IMR-90 (cell line): ENCODE data around the gene TAF6L. TPM values are rescaled to one million over a fixed set of nuclear protein-coding genes. Genes with fewer than 3 reads are reported as not detected.
A peak's percentile ranks its signal among the peaks of the same experiment; 100 is the strongest.

Experiments
- ATAC-seq: fragments of 200-7000 bp; cut with Tn5 transposase; 2 replicates; pipeline ENCODE4 v1.9.1; 2020; ENCODE audit warnings: low read depth, mild to moderate bottlenecking, moderate library complexity
- BruUV-seq: library from RNA; stranded (reverse); fragments of 400-500 nt; replicated peaks from 2 replicates; lab custom pipeline; 2021; lab: Mats Ljungman, UMichigan
- CTCF ChIA-PET: fragments of 300-600 bp; formaldehyde crosslinking; extraction: SDS; loops from one replicate; lab custom pipeline; 2021; ENCODE audit warnings: antibody characterized with exemption; lab: Yijun Ruan, JAX
- POLR2A ChIA-PET: fragments of 300-600 bp; sonication (Branson Sonifier 250); formaldehyde crosslinking; loops from one replicate; lab custom pipeline; 2022; ENCODE audit warnings: antibody characterized with exemption; ENCODE audit not compliant: unreplicated experiment; lab: Charles Lee
- DNase-seq: peaks from one replicate; pipeline ENCODE4 v3.0.0; 2013
- H2AFZ ChIP-seq: replicated peaks from 2 replicates; pipeline ENCODE3; 2013; ENCODE audit warnings: low read length, mild to moderate bottlenecking; ENCODE audit not compliant: poor library complexity
- H2AK5ac ChIP-seq: 2 replicates; pipeline ENCODE4 v1.6.1; 2013; ENCODE audit warnings: low read depth, low read length, inconsistent platforms
- H2AK9ac ChIP-seq: replicated peaks from 2 replicates; pipeline ENCODE3; 2013; ENCODE audit warnings: mild to moderate bottlenecking, low read depth, low read length, moderate library complexity; ENCODE audit not compliant: poor library complexity
- H2BK120ac ChIP-seq: 2 replicates; pipeline ENCODE4 v1.6.1; 2013; ENCODE audit warnings: low read depth, low read length, inconsistent platforms
- H2BK15ac ChIP-seq: 3 replicates; pipeline ENCODE4 v1.6.1; 2013; ENCODE audit warnings: low read depth, low read length, inconsistent platforms
- H2BK20ac ChIP-seq: 2 replicates; pipeline ENCODE4 v1.6.1; 2013; ENCODE audit warnings: low read depth, mild to moderate bottlenecking, inconsistent platforms, low read length, moderate library complexity
- H2BK5ac ChIP-seq: 2 replicates; pipeline ENCODE4 v1.6.1; 2013; ENCODE audit warnings: mild to moderate bottlenecking, low read depth, low read length, inconsistent platforms; ENCODE audit not compliant: poor library complexity, severe bottlenecking
- H3K14ac ChIP-seq: replicated peaks from 2 replicates; pipeline ENCODE4 v1.6.1; 2013; ENCODE audit warnings: low read depth, low read length, inconsistent platforms
- H3K18ac ChIP-seq: 2 replicates; pipeline ENCODE4 v1.6.1; 2013; ENCODE audit warnings: low read depth, low read length, control low read depth
- H3K23ac ChIP-seq: 2 replicates; pipeline ENCODE4 v1.6.1; 2013; ENCODE audit warnings: low read depth, low read length, inconsistent platforms
- H3K27ac ChIP-seq: 2 replicates; pipeline ENCODE4 v1.5.1; 2013; ENCODE audit warnings: mild to moderate bottlenecking, control low read depth, low read length; ENCODE audit not compliant: insufficient read depth
- H3K27me3 ChIP-seq: 2 replicates; pipeline ENCODE4 v1.6.1; 2013; ENCODE audit warnings: low read length; ENCODE audit not compliant: control insufficient read depth, insufficient read depth
- H3K36me3 ChIP-seq: 2 replicates; pipeline ENCODE4 v1.6.1; 2013; ENCODE audit warnings: low read length, mixed read lengths; ENCODE audit not compliant: control insufficient read depth, insufficient read depth
- H3K4ac ChIP-seq: 2 replicates; pipeline ENCODE4 v1.6.1; 2013; ENCODE audit warnings: low read depth, low read length, inconsistent platforms
- H3K4me1 ChIP-seq: 2 replicates; pipeline ENCODE4 v1.6.1; 2013; ENCODE audit warnings: low read length, mixed read lengths; ENCODE audit not compliant: control insufficient read depth, insufficient read depth
- H3K4me2 ChIP-seq: 2 replicates; pipeline ENCODE4 v1.6.1; 2013; ENCODE audit warnings: low read depth, mild to moderate bottlenecking, control low read depth, low read length, moderate library complexity
- H3K4me3 ChIP-seq: 2 replicates; pipeline ENCODE4 v1.5.1; 2013; ENCODE audit warnings: low read depth, mild to moderate bottlenecking, control low read depth, low read length, moderate library complexity; ENCODE audit not compliant: insufficient read depth
- H3K56ac ChIP-seq: 2 replicates; pipeline ENCODE4 v1.6.1; 2013; ENCODE audit warnings: low read length, inconsistent platforms; ENCODE audit not compliant: insufficient read depth; ENCODE audit errors: extremely low read depth
- H3K79me1 ChIP-seq, 2 experiments: 2 replicates each; pipeline ENCODE4 v1.6.1; 2013; ENCODE audit warnings: low read length in 2 of 2, inconsistent platforms in 1 of 2, low read depth in 1 of 2
- H3K9ac ChIP-seq: 2 replicates; pipeline ENCODE4 v1.6.1; 2013; ENCODE audit warnings: low read depth, low read length, control low read depth
- H3K9me1 ChIP-seq: 2 replicates; pipeline ENCODE4 v1.6.1; 2013; ENCODE audit warnings: low read length, inconsistent platforms; ENCODE audit not compliant: insufficient read depth
- H3K9me3 ChIP-seq: 2 replicates; pipeline ENCODE4 v1.6.1; 2013; ENCODE audit warnings: low read length; ENCODE audit not compliant: control insufficient read depth, insufficient read depth
- H4K20me1 ChIP-seq: 2 replicates; pipeline ENCODE4 v1.6.1; 2013; ENCODE audit warnings: low read length, inconsistent platforms; ENCODE audit not compliant: insufficient read depth
- H4K5ac ChIP-seq: 2 replicates; pipeline ENCODE4 v1.6.1; 2013; ENCODE audit warnings: mild to moderate bottlenecking, low read depth, low read length, control low read depth
- H4K8ac ChIP-seq, 2 experiments: 2 replicates each; pipeline ENCODE4 v1.6.1; 2013; ENCODE audit warnings: low read depth in 2 of 2, low read length in 2 of 2, control low read depth in 1 of 2, inconsistent platforms in 1 of 2
- H4K91ac ChIP-seq: 2 replicates; pipeline ENCODE4 v1.6.1; 2013; ENCODE audit warnings: low read depth, low read length, inconsistent platforms; ENCODE audit not compliant: insufficient read depth
- BHLHE40 ChIP-seq: fragments of 150-350 bp; IDR thresholded peaks from 2 replicates; pipeline ENCODE4 v1.6.1; 2016; ENCODE audit warnings: mild to moderate bottlenecking, low read depth, low read length
- CHD1 ChIP-seq: IDR thresholded peaks from 2 replicates; pipeline ENCODE4 v1.6.1; 2012; ENCODE audit warnings: low read depth, low read length, improper control_type of control experiment
- MAZ ChIP-seq: IDR thresholded peaks from 2 replicates; pipeline ENCODE4 v1.6.1; 2012; ENCODE audit warnings: low read depth, mild to moderate bottlenecking, low read length, improper control_type of control experiment, moderate library complexity, borderline replicate concordance
- POLR2A ChIP-seq: IDR thresholded peaks from 2 replicates; pipeline ENCODE4 v1.6.1; 2012; ENCODE audit warnings: mild to moderate bottlenecking, low read depth, low read length
- RCOR1 ChIP-seq: IDR thresholded peaks from 2 replicates; pipeline ENCODE4 v1.6.1; 2012; ENCODE audit warnings: mild to moderate bottlenecking, low read length, improper control_type of control experiment; ENCODE audit not compliant: insufficient replicate concordance
- USF2 ChIP-seq: fragments of 150-350 bp; IDR thresholded peaks from 2 replicates; pipeline ENCODE4 v1.6.1; 2017; ENCODE audit warnings: mild to moderate bottlenecking, antibody characterized with exemption, low read length, low read depth
- WGBS, 2 experiments: methylation state at CpG; one replicate each; pipeline versions ENCODE4 v1.1.5 to v1.1.7; 2013; ENCODE audit warnings: missing lambda C conversion rate in 2 of 2; ENCODE audit not compliant: insufficient read length in 1 of 2; ENCODE audit errors: extremely low coverage in 2 of 2; 5-methylcytosine and 5-hydroxymethylcytosine counted together
- dilution Hi-C: fragments of 300-500 bp; cut with HindIII; formaldehyde crosslinking; loops from one replicate; pipeline ENCODE4 v1.14.3; 2018; ENCODE audit warnings: low sequenced_read_pairs; ENCODE audit not compliant: unreplicated experiment
- in situ Hi-C: fragments of 300-500 bp; cut with MboI; formaldehyde crosslinking; loops from 3 replicates; pipeline ENCODE4 v1.14.3; 2019; ENCODE audit warnings: low sequenced_read_pairs, inconsistent platforms, mixed read lengths
- intact Hi-C: fragments of 100-400 bp; cut with micrococcal nuclease; formaldehyde crosslinking; loops from 2 replicates; pipeline ENCODE4 v1.10.0; 2022
- polyA plus RNA-seq, 3 experiments: library from polyadenylated mRNA; depleted of rRNA; stranded (reverse); fragments of >200 nt; gene quantifications; 2 replicates each; pipeline ENCODE4 v1.2.3, GENCODE V29; 2012; ENCODE audit warnings: low replicate concordance in 1 of 3
- total RNA-seq: library from RNA; depleted of rRNA; stranded (reverse); fragments of >200 nt; gene quantifications from 2 replicates; pipeline ENCODE4 v1.2.3, GENCODE V29; 2012

The TAF6L gene
- total and polyA plus RNA-seq, 2 of the 4 experiments (the other 2 are of a cell fraction), result 9.5 to 13.5 TPM

- intact Hi-C loops, result loop anchor here (5.0 kb wide), 2 partner anchors 37 to 137 kb away; partner anchors contain the start of gene POLR2G
- peaks cover 28% of the 10 kb centered on the region for H3K36me3 ChIP-seq
These were observed 45.5 kb upstream of the TAF6L start for GRCh38 chr11:62725646-62726045.

More at GRCh38 chr11:62725646-62726045, 45.5 kb upstream of the TAF6L start:
- Histone ChIP-seq H3K9ac (peak overlapping the region; percentile 87), H2AK9ac (peak overlapping the region; percentile 78), H3K4ac (peak overlapping the region; percentile 69), H2BK120ac (no peak overlapping the region), H3K4me2 (peak overlapping the region; percentile 99), H3K56ac (peak overlapping the region; percentile 79), H2BK20ac (no peak overlapping the region), H3K23ac (peak overlapping the region; percentile 88), H3K27ac (peak overlapping the region; percentile 96), H3K9me3 (no peaks in the 10 kb centered on the region), H4K8ac (no peak overlapping the region), H3K4me3 (peak overlapping the region; percentile 85), H2BK5ac (peak overlapping the region; percentile 97), H3K4me1 (peaks cover 6% of the 10 kb centered on the region), H3K27me3 (no peaks in the 10 kb centered on the region), H2BK15ac (no peak overlapping the region), H4K20me1 (peaks cover 48% of the 10 kb centered on the region), H3K9me1 (peaks cover 4% of the 10 kb centered on the region; the same call in 1 of the 2 replicates), H4K5ac (no peak overlapping the region), H3K79me1 (peaks cover 27 to 41% of the 10 kb centered on the region in 2 experiments), H3K14ac (peak overlapping the region; percentile 82), H2AFZ (no peak overlapping the region), H2AK5ac (peak overlapping the region; percentile 3; the same call in 1 of the 2 replicates), H4K91ac (no peak overlapping the region), H3K18ac (no peak overlapping the region)
- in situ Hi-C loops (no loop called here), dilution Hi-C loops (no loop called here)
- POLR2A ChIA-PET, result interaction anchor here (1.0 kb wide), 1 partner anchor 20 kb away, joined by 11 read pairs; no protein-coding TSS in a partner anchor
- CTCF ChIA-PET, result no interaction called here
- TF ChIP-seq POLR2A (no peak), RCOR1 (no peak), BHLHE40 (no peak), CHD1 (no peak), USF2 (no peak), MAZ (no peak)
- BruUV-seq, result no TSS peak
- WGBS, 2 experiments, result 0% methylated on average over 2 of the region's 7 CpGs; no CpG with 5 or more reads in 1 of the 2 experiments
- ATAC-seq (no peak), DNase-seq (no peak)
